HG03575 (cell line): ENCODE results near the gene CFAP70.
A peak's percentile ranks its signal among the peaks of the same experiment; 100 is the strongest.
"Not testable (repeated sequence)": the region's sequence is repeated elsewhere in the genome, so short reads cannot be mapped to it uniquely, and the experiment has no call there.

Experiments
- ATAC-seq: cut with Tn5 transposase; IDR thresholded peaks from one replicate; pipeline ENCODE4 v1.9.1; 2021; ENCODE audit not compliant: unreplicated experiment, insufficient number of reproducible peaks, low FRiP score; ENCODE audit errors: extremely low read depth

CFAP70 gene

DNA sequence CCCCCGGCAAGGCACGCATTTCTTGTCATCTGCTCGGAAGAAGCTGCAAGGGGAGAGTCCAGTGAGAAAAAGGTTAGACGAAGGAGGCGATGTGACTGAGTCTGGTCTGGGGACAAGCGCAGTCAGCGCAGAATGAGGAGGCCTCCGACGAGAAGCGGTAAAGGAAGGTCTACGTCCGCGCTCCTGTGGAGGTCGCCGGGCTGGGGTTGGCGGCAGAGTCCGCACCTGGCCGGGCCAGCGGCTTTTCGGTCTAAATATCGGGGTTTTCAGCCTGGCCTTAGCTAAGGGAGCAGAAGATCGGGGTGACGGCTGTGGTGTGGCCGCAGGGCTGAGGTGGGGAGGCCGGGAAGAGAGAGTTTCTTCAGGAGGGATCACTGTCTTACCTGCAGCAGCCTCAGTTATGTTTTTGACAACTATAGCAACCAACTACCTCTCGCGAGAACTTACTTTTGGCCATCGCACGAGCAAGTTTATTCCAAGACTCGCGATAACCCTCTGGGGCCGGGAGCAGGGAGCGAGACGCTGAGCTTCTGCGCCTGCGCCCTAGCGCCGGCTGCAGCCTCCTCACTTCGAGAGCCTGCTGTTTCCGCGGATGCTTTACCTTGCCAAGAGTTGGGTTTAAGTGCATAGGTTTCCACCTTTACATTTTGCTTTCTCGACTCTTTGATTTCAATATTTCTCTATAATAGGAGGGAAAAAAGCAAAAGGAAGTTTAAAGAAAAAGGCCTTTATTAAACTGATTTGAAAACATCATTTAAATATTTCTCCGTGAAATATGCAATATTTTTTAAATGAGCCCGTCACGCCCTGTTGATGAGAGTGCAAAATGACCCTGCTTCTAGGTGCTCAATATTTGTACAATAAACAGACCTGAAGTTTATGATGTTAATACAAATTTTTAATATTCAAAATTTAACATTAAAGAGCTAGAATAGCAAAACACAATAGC is at the start of gene CFAP70:
Gene CFAP70, minus strand, starts transcription at position 534 of the 949 bp plus-strand sequence. CDS start 4,068 bp downstream, outside the sequence.
- peak; percentile 72 for ATAC-seq

DNA sequence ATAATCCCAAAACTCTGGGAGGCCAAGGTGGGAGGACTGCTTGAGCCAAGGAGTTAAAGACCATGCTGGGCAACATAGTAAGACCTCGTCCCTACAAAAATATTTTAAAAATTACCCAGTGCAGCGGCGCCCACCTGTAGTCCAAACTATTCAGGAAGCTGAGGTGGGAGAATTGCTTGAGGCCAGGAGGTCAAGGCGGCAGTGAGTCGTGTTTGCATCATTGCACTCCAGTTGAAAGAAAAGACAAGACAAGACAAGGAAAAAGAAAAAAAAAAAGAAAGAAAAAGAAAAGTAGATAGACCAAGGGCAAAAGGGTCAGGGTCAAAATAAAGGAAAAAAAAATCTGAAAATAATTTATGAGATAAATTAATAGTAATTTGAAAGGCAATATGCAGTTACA is 49.4 kb upstream of the CFAP70 start:
- ATAC-seq: no peak

DNA sequence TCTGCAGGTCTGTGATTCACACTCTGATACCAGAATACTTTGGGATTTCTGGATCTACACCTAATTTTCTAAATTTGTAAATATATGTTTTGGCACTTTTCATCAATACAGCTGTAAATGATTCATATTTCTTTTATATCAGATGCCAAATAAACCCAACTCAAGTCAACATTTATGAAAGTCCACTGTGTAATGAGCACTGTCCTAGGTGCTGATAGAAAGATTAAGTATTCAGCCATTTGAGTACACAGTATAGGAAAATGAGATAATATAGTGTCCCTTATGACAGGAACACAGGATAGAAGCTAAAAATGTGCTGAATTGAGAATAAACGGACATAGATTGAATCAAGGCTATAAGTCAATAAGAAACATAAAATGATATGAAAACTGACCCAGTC is 48.8 kb upstream of the CFAP70 start:
- ATAC-seq: no peak

DNA sequence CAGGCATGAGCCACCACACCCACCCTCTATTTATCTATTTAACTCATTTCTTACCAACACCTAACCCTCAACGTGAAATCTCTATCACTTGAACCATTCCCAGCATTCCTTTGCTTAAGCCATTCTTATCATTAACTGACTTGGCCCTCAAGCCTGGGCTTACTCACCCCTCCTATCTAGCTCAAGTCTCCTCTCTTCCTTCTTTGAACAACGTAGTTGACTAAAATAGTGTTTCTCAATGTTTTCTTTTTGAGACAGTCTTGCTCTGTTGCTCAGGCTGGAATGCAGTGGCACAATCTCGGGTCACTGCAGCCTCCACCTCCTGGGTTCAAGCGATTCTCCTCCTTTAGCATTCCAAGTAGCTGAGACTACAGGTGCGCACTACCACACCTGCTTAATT is 48.2 kb upstream of the CFAP70 start:
- no peak for ATAC-seq

DNA sequence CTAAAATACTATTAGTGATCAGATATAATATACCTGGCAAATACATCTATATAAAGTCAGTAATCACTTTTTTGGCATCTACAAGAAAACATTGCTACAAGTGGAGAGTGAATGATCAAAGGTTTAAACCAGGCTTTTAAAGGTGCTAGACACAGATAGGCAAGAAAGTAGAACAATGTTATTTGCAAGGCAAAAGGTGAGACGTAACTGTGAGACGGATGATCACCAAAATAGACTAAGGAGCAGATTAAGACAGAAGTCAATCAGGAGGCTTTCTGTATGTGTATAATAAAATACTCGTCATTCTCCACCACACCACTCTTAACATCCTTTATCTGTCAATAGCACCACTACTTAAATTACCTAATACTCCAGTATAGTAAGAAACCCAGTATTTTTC is 46.9 kb upstream of the CFAP70 start:
- no peak for ATAC-seq

DNA sequence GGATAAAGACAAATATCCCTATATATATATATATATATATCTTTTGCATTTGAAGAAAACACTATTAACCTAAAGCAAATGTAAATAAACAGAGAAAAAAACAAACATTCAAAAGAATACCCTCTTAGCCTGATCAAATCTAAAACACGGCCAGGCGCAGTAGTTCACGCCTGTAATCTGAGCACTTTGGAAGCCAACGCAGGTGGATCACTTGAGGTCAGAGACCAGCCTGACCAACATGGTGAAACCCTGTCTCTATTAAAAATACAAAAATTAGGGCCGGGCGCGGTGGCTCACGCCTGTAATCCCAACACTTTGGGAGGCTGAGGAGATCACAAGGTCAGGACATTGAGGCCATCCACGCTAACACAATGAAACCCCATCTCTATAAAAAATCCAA is 46.0 kb upstream of the CFAP70 start:
- ATAC-seq: no peak

DNA sequence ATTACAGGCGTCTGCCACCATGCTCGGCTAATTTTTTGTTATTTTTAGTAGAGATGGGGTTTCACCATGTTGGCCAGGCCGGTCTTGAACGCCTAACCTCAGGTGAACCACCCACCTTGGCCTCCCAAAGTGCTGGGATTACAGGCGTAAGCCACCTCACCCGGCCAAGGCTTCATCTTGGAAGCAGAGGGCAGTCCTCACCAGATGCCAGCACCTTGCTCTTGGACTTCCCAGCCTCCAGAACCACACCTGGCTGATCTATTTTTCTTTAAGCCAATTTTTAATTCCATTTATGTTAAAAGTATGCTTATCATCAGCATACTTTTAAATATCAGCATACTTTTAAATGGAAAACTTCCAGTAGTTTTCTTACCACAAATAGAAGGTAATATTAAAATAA is 43.0 kb upstream of the CFAP70 start:
- no peak for ATAC-seq

DNA sequence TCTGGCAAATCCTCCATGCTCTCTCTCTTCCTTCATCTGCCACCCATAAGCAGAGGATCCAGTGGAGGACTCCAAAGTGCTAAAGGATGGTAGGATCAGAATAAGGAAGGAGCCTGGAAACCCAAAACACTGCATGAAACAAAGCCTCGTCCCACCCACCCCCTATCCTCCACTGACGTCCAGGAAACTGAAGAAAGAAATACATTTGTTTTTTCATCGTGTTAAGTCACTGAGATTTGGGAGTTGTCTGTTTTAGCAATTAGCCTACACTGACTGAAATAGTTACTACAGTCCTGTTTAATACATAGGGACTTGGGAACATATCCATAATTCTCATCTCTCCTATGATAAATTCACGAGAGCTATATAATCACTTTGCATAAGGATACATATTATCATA is 40.4 kb upstream of the CFAP70 start:
- ATAC-seq: no peak

DNA sequence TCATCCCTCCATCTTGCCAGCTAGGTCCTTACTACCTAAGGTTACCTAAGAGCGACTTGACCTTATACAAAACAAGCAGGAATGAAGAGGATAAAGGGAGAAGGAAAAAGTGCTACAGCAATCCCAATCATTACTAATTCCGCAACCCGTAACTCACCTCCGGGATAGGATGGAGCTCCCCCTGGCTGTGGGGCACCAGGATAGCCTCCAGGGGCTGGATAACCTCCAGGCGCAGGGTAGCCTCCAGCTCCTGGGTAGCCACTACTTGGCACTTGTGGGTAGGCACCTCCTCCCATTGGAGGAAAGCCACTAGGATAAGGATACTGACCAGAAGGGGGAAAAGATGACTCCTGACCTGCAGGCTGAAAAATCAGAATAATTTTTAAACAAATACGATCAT is 39.4 kb upstream of the CFAP70 start:
- no peak for ATAC-seq

DNA sequence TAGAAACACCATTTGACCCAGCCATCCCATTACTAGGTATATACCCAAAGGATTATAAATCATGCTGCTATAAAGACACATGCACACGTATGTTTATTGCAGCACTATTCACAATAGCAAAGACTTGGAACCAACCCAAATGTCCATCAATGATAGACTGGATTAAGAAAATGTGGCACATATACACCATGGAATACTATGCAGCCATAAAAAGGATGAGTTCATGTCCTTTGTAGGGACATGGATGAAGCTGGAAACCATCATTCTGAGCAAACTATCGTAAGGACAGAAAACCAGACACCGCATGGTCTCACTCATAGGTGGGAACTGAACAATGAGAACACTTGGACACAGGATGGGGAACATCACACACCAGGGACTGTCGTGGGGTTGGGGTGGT is 35.7 kb upstream of the CFAP70 start:
- not testable (repeated sequence) for ATAC-seq

DNA sequence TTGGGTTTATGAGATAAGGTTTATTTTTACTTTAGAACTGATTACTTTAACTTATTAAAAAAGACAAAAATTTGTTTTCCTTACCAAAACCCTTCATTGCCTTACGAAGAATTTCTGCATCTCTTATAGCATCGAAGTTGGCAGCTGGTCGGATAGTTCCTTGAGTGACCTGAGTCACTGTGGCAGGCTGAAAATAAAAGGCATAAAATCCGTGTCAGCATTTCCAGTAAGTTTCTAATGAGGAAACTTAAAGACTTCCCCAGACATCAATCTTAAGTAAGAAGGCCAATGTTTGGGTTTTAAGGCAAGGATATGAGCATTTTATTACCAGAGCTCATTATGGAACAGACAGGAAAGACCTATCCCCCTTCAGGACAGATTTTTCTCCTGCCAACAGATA is 29.6 kb upstream of the CFAP70 start:
- ATAC-seq: no peak

DNA sequence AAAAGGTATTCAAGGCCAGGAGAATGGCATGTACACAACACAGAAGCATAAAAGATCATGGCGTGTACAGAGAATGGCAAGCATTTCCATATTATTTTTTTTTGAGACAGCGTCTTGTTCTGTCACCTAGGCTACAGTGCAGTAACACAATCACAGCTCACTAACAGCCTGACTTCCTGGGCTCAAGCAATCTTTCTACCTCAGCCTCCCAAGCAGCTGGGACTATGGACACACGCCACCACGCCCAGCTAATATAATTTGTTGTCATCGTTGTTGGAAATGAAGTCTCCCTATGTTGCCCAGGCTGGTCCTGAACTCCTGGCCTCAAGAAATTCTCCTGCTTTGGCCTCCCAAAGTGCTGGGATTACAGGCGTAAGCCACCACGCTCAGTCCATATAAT is 27.9 kb upstream of the CFAP70 start:
- no peak for ATAC-seq

DNA sequence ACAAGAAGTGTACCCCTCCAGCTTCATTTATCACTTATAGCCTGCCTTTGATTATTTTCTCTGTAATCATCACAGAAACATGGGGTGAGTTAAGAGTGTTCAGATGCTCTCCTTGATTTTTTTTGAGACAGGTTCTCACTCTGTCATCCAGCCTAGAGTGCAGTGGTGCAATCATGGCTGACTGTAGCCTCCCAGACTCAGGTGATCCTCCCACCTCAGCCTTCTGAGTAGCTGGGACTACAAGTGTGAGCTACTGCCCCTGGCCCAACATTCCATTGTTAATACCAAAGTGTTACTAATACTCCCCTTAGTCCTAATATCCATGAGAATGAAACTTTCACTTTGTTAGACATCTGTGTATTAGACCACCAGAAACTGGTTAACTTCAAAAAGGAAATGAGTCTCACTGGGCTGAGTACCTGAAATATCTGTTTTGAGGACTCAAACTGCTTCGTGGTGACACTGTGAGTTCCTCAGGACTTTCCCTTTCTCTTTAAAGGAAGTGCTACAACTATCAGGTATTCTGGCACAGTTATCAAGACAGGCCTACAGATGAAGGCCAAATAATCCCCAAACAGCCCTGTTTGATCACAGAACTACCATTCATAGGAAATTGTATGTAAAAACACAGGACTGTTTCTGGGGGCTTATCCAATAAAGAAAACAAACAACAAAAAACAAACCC is 20.5 kb upstream of the CFAP70 start:
- ATAC-seq: no peak

DNA sequence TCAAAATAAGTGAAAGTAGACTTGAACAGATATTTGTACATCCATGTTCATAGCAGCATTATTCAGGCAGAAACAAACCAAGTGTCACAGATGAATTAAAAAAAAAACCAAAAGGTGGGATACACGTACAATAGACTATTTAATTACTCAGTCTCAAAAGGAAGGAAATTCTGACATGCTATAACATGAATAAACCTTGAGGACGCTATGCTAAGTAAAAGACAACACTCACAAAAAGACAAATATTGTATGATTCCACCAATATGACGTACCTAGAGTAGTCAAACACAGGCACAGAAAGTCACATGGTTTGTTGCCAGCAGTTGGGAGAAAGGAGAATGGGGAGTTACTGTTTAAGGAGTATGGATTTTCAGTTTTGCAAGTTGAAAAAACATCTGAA is 18.0 kb upstream of the CFAP70 start:
- ATAC-seq: no peak

DNA sequence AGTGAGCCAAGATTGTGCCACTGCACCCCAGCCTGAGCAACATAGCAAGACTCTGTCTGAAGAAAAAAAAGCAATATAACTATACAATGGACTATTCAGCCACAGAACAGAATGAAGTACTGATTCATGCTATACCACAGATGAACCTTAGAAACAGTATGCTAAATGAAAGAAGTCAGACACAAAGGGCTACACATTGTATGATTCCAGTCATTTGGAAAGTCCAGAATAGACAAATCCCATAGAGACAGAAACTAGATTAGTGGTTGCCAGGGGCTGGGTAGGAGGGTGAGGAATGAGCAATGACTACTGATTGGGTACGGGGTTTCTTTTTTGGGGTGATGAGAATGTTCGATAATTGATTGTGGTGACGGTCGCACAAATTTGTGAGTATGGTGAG is 9.6 kb upstream of the CFAP70 start:
- ATAC-seq: no peak

DNA sequence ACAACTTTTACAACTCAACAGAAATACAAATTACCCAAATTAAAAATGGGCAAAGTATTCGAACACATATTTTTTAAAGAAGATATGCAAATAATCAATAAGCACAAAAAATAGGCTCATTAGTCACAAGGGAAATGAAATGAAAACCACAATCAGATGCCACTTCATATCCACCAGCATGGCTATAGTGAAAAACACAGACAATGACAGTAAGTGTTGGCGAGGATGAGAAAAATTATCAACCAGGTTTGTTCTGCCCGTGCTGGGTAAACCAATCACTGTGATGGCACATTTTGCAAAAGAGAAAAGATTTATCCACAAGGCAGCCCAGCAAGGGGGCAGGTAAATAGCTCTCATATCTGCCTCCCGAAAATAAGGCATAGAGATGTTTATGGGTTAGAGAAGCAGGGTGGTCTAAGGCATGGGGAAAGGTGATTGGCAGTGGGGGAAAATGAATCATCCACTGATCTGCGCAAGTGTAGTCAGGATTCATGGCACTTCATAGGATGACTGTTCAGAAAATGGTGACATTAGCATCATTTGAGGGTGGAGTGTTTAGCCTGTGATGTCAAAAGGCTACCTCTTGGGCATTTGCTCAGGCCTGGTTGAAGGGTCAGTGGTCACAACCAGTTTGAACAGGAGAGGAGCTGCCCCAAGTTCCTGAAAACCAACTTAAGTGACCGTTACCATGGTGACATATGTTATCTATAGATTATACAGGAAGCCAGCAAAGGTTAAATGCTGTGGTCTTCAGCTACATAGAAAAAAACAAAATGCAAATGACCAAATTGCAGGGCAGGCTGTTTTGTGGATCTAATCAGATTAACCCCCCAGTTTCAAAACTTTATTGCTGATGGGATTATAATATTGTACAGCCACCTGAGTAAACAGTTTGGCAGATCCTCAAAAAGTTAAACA is 8.0 kb upstream of the CFAP70 start:
- no peak for ATAC-seq

DNA sequence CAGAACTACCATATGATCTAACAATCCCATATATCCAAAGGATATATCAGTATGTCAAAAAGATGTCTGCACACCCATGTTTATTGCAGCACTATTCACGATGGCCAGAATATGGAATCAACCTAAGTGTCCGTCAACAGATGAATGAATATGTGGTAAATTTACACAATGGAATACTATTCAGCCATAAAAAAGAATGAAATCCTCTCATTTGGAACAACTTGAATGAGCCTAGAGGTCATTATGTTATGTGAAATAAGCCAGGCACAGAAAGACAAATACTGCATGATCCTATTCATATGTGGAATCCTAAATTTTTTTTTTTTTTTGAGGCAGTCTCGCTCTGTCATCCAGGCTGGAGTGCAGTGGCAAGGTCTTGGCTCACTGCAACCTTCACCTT is 6.3 kb upstream of the CFAP70 start:
- ATAC-seq: no peak

DNA sequence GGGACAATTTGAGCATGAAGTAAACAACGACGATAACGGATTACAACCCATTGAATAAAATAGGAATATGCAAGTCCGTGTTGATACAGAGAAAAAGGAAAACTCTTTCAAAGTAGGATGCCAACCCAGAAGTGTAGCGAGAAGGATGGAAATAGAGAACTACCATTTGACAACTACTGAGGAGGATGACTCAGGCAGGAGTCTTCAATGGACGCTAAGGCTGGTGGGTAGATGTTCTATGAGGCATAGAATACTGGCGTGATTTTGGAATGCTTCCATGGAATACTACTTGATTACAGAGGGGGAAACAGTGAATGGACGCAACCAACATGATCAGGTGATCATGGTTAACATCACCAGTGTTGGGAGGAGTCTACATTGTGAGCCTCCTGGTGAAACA is 828 bp upstream of the CFAP70 start:
- ATAC-seq: no peak

DNA sequence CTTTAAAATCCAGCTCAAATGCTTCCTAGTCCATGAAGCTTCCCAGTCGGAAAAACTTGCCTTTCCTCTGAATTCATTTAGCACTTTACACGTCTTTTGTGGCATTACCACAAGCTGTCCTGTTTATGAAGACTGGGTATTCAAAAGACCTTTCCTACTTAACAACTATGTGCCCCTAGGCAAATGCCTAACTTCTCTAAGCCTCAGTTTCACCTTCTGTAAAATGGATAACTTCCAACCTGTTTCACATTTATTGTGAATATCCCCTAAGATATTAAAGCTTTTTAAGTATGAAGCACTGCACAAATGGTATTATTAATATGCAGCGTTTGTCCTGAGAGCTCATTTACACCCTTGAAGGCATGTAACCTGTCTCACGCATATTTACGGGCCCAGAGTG is 843 bp downstream of the CFAP70 start:
- no peak for ATAC-seq
